ENCODE measurements around the gene RAP1A.

GRCh38 chr1:111621050-111621449, 1.5 kb downstream of the RAP1A start:
- TF ChIP-seq, protein P1, sequence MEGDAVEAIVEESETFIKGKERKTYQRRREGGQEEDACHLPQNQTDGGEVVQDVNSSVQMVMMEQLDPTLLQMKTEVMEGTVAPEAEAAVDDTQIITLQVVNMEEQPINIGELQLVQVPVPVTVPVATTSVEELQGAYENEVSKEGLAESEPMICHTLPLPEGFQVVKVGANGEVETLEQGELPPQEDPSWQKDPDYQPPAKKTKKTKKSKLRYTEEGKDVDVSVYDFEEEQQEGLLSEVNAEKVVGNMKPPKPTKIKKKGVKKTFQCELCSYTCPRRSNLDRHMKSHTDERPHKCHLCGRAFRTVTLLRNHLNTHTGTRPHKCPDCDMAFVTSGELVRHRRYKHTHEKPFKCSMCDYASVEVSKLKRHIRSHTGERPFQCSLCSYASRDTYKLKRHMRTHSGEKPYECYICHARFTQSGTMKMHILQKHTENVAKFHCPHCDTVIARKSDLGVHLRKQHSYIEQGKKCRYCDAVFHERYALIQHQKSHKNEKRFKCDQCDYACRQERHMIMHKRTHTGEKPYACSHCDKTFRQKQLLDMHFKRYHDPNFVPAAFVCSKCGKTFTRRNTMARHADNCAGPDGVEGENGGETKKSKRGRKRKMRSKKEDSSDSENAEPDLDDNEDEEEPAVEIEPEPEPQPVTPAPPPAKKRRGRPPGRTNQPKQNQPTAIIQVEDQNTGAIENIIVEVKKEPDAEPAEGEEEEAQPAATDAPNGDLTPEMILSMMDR (IDR thresholded peaks at IDR 0.05 in 8 of 11, conservative IDR thresholded peaks at IDR 0.05 in 3 of 11): no peak
- no peak for TF ChIP-seq POLR2AphosphoS5 (IDR thresholded peaks at IDR 0.05)

All from spleen (tissue), 7 donors.